Mucosa of rectum (tissue), 2 donors: Measurements from ENCODE around the gene RESP18.

Experiments
- H3K27ac ChIP-seq, 2 donors: one replicate each; pipeline ENCODE4 v1.7.0; 2013; ENCODE audit warnings: inconsistent platforms in 2 of 2, low read depth in 2 of 2, low read length in 2 of 2
- H3K27me3 ChIP-seq, 2 donors: one replicate each; pipeline ENCODE4 v1.7.0; 2013; ENCODE audit warnings: low read length in 2 of 2; ENCODE audit not compliant: control insufficient read depth in 2 of 2, insufficient read depth in 2 of 2
- H3K36me3 ChIP-seq, 2 donors: one replicate each; pipeline ENCODE4 v1.7.0; 2013; ENCODE audit warnings: low read length in 2 of 2; ENCODE audit not compliant: control insufficient read depth in 2 of 2, insufficient read depth in 2 of 2
- H3K4me1 ChIP-seq, 2 donors: one replicate each; pipeline ENCODE4 v1.7.0; 2013; ENCODE audit warnings: low read length in 2 of 2, mild to moderate bottlenecking in 1 of 2; ENCODE audit not compliant: control insufficient read depth in 2 of 2, insufficient read depth in 2 of 2
- H3K4me3 ChIP-seq, 2 donors: one replicate each; pipeline ENCODE4 v1.7.0; 2013; ENCODE audit warnings: low read length in 2 of 2
- H3K9ac ChIP-seq, 2 donors: one replicate each; pipeline ENCODE4 v1.7.0; 2013; ENCODE audit warnings: low read length in 2 of 2, low read depth in 1 of 2, mild to moderate bottlenecking in 1 of 2
- H3K9me3 ChIP-seq, 2 donors: one replicate each; pipeline ENCODE4 v1.7.0; 2013; ENCODE audit warnings: low read length in 2 of 2; ENCODE audit not compliant: control insufficient read depth in 2 of 2
- donor health status: healthy.
- donor health status: Normal muscosa, but diverticular disease.

Gene RESP18

GRCh38 chr2:219286436-219287115 lies 46.0 kb downstream of the RESP18 start:
- Histone ChIP-seq H3K4me3 (no peak overlapping the region), H3K27ac (no peak overlapping the region), H3K9ac (no peak overlapping the region), H3K27me3 (no peaks in the 10 kb centered on the region), H3K9me3 (no peaks in the 10 kb centered on the region), H3K4me1 (no peaks in the 10 kb centered on the region), H3K36me3 (peaks cover 20 to 32% of the 10 kb centered on the region in 2 donors)

- Histone ChIP-seq H3K27ac (no peak overlapping the region), H3K36me3 (peaks cover 26 to 36% of the 10 kb centered on the region in 2 donors), H3K27me3 (no peaks in the 10 kb centered on the region), H3K9ac (no peak overlapping the region), H3K4me1 (peaks cover 0 to 2% of the 10 kb centered on the region in 2 donors), H3K4me3 (no peak overlapping the region), H3K9me3 (no peaks in the 10 kb centered on the region)
These were observed 46.6 kb downstream of the RESP18 start for GRCh38 chr2:219285894-219286425.

- Histone ChIP-seq H3K9me3 (no peaks in the 10 kb centered on the region), H3K4me1 (peaks cover 0 to 2% of the 10 kb centered on the region in 2 donors), H3K9ac (no peak overlapping the region), H3K27me3 (no peaks in the 10 kb centered on the region), H3K27ac (no peak overlapping the region), H3K4me3 (no peak overlapping the region), H3K36me3 (peaks cover 28 to 36% of the 10 kb centered on the region in 2 donors)
These were observed 47.2 kb downstream of the RESP18 start for GRCh38 chr2:219285373-219285735.

GRCh38 chr2:219284501-219285372 lies 47.8 kb downstream of the RESP18 start:
- H3K27me3 ChIP-seq, result no peaks in the 10 kb centered on the region
- no peak overlapping the region for H3K27ac ChIP-seq
- no peak overlapping the region for H3K9ac ChIP-seq
- no peak overlapping the region for H3K4me3 ChIP-seq
- H3K9me3 ChIP-seq, result no peaks in the 10 kb centered on the region
- H3K4me1 ChIP-seq, result peaks cover 6 to 8% of the 10 kb centered on the region in 2 donors
- peaks cover 28 to 36% of the 10 kb centered on the region in 2 donors for H3K36me3 ChIP-seq

GRCh38 chr2:219282943-219283581 lies 49.5 kb downstream of the RESP18 start:
- Histone ChIP-seq H3K36me3 (peaks cover 28 to 36% of the 10 kb centered on the region in 2 donors), H3K9ac (no peak overlapping the region), H3K4me3 (no peak overlapping the region), H3K27ac (no peak overlapping the region), H3K4me1 (peaks cover 16 to 20% of the 10 kb centered on the region in 2 donors), H3K27me3 (no peaks in the 10 kb centered on the region), H3K9me3 (no peaks in the 10 kb centered on the region)

GRCh38 chr2:219282375-219282774 lies 50.2 kb downstream of the RESP18 start:
- Histone ChIP-seq H3K4me3 (no peak overlapping the region), H3K9ac (no peak overlapping the region), H3K9me3 (no peaks in the 10 kb centered on the region), H3K27me3 (no peaks in the 10 kb centered on the region), H3K27ac (no peak overlapping the region), H3K4me1 (peaks cover 22 to 26% of the 10 kb centered on the region in 2 donors), H3K36me3 (peaks cover 28 to 36% of the 10 kb centered on the region in 2 donors)

GRCh38 chr2:219281588-219281987 lies 51.0 kb downstream of the RESP18 start:
- no peaks in the 10 kb centered on the region for H3K27me3 ChIP-seq
- peaks cover 28 to 36% of the 10 kb centered on the region in 2 donors for H3K36me3 ChIP-seq
- H3K27ac ChIP-seq, result no peak overlapping the region
- H3K4me3 ChIP-seq, result no peak overlapping the region
- peaks cover 23 to 26% of the 10 kb centered on the region in 2 donors for H3K4me1 ChIP-seq
- H3K9ac ChIP-seq, result no peak overlapping the region
- H3K9me3 ChIP-seq, result no peaks in the 10 kb centered on the region

GRCh38 chr2:219280651-219281050 lies 51.9 kb downstream of the RESP18 start:
- Histone ChIP-seq H3K9me3 (no peaks in the 10 kb centered on the region), H3K4me3 (no peak overlapping the region), H3K4me1 (peaks cover 23 to 26% of the 10 kb centered on the region in 2 donors), H3K27me3 (no peaks in the 10 kb centered on the region), H3K27ac (no peak overlapping the region), H3K36me3 (peaks cover 28 to 35% of the 10 kb centered on the region in 2 donors), H3K9ac (no peak overlapping the region)

GRCh38 chr2:219279916-219280516 lies 52.5 kb downstream of the RESP18 start:
- Histone ChIP-seq H3K4me1 (peaks cover 23 to 26% of the 10 kb centered on the region in 2 donors), H3K9me3 (no peaks in the 10 kb centered on the region), H3K9ac (peak overlapping the region; percentile 91 to 94), H3K27ac (peak overlapping the region; percentile 93 to 96), H3K4me3 (peak overlapping the region; percentile 82 to 86), H3K27me3 (no peaks in the 10 kb centered on the region), H3K36me3 (peaks cover 28 to 30% of the 10 kb centered on the region in 2 donors)
